ENCODE results near the gene IGF1.

DNA sequence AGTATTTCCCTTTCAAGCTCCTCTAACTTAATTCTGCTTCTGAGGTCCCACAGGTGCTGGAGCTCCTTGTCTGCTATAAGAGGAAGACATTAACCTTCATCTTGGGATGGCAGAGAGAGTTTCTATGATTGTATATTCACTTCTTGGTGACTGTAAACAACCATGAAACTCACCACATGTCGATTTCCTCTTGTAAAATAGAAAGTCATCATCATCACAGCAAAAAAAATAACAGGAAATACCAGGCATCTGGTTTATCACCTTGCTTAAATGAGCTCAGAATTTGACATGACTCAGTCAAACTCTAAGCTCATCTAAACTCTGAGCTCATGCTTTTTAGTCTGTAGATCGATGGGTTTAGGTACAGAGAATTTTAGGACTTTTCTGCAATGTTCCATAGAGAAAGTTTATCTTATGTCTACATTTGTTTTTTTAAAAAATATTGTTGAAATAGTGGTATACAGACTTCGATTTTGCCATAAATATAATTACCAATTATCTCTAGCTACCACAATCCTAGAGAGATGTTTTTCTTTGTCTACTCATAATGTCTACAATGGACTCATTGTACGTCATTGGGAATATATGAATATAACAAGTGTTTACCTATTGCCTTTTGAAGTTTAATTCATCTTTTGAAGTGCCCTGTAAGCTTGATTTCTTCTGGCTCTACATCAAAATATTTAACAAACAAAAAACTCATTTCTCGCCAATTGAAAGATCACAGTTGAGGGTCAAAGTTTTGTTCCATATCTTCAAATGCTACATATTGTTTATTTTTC is 58.4 kb downstream of the IGF1 start:
- no peak for TF ChIP-seq CTCF (IDR thresholded peaks at IDR 0.05)
- TF ChIP-seq IRF3 (IDR thresholded peaks at IDR 0.05; ENCODE audit: low read depth, low read length), result no peak
- TF ChIP-seq SIN3A (IDR thresholded peaks at IDR 0.05; ENCODE audit: borderline replicate concordance, low read depth, low read length), result no peak
- TF ChIP-seq, protein P1, sequence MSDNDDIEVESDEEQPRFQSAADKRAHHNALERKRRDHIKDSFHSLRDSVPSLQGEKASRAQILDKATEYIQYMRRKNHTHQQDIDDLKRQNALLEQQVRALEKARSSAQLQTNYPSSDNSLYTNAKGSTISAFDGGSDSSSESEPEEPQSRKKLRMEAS (IDR thresholded peaks at IDR 0.05; ENCODE audit: low read depth), result no peak
- no peak for TF ChIP-seq PBX3 (IDR thresholded peaks at IDR 0.05)
- no peak for TF ChIP-seq RCOR1 (IDR thresholded peaks at IDR 0.05; ENCODE audit: low read length)
- no peak for TF ChIP-seq GATA2 (CRISPR knock-in tag; IDR thresholded peaks at IDR 0.05)
- TF ChIP-seq, protein P2, sequence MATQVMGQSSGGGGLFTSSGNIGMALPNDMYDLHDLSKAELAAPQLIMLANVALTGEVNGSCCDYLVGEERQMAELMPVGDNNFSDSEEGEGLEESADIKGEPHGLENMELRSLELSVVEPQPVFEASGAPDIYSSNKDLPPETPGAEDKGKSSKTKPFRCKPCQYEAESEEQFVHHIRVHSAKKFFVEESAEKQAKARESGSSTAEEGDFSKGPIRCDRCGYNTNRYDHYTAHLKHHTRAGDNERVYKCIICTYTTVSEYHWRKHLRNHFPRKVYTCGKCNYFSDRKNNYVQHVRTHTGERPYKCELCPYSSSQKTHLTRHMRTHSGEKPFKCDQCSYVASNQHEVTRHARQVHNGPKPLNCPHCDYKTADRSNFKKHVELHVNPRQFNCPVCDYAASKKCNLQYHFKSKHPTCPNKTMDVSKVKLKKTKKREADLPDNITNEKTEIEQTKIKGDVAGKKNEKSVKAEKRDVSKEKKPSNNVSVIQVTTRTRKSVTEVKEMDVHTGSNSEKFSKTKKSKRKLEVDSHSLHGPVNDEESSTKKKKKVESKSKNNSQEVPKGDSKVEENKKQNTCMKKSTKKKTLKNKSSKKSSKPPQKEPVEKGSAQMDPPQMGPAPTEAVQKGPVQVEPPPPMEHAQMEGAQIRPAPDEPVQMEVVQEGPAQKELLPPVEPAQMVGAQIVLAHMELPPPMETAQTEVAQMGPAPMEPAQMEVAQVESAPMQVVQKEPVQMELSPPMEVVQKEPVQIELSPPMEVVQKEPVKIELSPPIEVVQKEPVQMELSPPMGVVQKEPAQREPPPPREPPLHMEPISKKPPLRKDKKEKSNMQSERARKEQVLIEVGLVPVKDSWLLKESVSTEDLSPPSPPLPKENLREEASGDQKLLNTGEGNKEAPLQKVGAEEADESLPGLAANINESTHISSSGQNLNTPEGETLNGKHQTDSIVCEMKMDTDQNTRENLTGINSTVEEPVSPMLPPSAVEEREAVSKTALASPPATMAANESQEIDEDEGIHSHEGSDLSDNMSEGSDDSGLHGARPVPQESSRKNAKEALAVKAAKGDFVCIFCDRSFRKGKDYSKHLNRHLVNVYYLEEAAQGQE (IDR thresholded peaks at IDR 0.05; ENCODE audit: low read depth, low read length), result no peak
- TF ChIP-seq MXI1 (IDR thresholded peaks at IDR 0.05; ENCODE audit: low read depth, low read length), result no peak
- TF ChIP-seq TAF1 (IDR thresholded peaks at IDR 0.05; ENCODE audit: borderline replicate concordance, low read depth, low read length), result no peak
- TF ChIP-seq, protein P3, sequence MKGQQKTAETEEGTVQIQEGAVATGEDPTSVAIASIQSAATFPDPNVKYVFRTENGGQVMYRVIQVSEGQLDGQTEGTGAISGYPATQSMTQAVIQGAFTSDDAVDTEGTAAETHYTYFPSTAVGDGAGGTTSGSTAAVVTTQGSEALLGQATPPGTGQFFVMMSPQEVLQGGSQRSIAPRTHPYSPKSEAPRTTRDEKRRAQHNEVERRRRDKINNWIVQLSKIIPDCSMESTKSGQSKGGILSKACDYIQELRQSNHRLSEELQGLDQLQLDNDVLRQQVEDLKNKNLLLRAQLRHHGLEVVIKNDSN (IDR thresholded peaks at IDR 0.05; ENCODE audit: borderline replicate concordance, low read depth), result no peak
- TF ChIP-seq FOXM1 (IDR thresholded peaks at IDR 0.05; ENCODE audit: low read depth), result no peak
- TF ChIP-seq FOXJ3 (CRISPR knock-in tag; IDR thresholded peaks at IDR 0.05), result no peak
- TF ChIP-seq, protein P4, sequence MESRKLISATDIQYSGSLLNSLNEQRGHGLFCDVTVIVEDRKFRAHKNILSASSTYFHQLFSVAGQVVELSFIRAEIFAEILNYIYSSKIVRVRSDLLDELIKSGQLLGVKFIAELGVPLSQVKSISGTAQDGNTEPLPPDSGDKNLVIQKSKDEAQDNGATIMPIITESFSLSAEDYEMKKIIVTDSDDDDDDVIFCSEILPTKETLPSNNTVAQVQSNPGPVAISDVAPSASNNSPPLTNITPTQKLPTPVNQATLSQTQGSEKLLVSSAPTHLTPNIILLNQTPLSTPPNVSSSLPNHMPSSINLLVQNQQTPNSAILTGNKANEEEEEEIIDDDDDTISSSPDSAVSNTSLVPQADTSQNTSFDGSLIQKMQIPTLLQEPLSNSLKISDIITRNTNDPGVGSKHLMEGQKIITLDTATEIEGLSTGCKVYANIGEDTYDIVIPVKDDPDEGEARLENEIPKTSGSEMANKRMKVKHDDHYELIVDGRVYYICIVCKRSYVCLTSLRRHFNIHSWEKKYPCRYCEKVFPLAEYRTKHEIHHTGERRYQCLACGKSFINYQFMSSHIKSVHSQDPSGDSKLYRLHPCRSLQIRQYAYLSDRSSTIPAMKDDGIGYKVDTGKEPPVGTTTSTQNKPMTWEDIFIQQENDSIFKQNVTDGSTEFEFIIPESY (IDR thresholded peaks at IDR 0.05; ENCODE audit: borderline replicate concordance, low read depth), result no peak

Data from SK-N-SH (cell line).